ENCODE data around the gene RSAD1.

Gene RSAD1

DNA sequence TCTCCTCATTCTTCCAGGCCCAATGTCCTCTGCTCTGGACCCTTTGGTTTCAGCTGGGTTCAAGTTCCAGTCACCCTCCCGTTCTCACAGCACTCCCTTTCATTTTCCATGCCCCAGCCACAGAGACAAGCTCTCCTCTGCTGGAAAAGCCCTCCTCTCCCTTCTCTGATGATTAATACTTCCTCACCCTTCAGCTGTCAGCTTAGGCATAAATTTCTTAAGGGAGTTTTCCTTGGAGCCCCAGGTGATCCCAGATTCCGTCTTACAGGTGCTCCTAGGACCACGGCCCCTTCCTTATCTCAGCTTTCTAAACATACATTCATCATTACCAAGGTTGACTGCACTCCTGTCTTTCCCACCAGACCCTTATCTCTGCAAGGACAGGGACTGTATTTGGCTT is 20.4 kb upstream of the RSAD1 start:
- no peak for DNase-seq (ENCODE audit: low read depth in 3 of 3)

GRCh38 chr17:50458701-50459676 is 19.7 kb upstream of the RSAD1 start:
- DNase-seq (ENCODE audit: low read depth in 3 of 3), result no peak

- no peak for DNase-seq (ENCODE audit: low read depth in 3 of 3)
Observed at GRCh38 chr17:50459756-50460155, 18.9 kb upstream of the RSAD1 start.

GRCh38 chr17:50460831-50461526 is 17.7 kb upstream of the RSAD1 start:
- DNase-seq (ENCODE audit: low read depth in 3 of 3), result no peak

DNA sequence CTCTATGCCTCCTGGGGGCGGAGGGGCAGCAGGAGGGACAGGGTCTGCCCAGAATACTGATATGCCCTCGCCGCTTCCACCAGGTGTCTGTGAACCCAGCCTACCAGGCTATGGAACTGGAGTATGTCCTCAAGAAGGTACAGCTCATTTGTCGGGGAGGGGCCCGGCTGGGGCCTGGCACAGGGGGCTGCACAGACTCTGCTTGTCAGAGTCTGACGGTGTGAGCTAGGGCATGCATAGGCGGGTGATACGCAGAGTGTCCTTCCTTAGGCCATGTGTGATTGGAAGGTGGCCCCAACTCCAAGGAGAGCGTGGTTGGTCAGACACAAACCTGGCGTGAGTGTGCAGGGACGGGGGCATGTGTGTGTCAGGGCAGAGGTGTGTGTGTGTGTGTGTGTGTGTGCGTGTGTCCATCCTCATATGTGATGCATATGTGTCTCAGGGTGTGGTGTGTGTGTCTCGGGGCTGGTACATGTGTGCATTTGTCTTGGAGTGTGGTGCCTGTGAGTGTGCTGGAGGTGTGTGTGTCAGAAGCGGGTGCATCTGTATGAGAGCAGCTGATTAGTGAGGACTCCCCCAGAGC is 17.0 kb upstream of the RSAD1 start:
- no peak for DNase-seq (ENCODE audit: low read depth in 3 of 3)

GRCh38 chr17:50462446-50462845 is 16.2 kb upstream of the RSAD1 start:
- DNase-seq (ENCODE audit: low read depth in 3 of 3), result no peak

GRCh38 chr17:50464121-50464520 is 14.5 kb upstream of the RSAD1 start:
- no peak for DNase-seq (ENCODE audit: low read depth in 3 of 3)

- DNase-seq (ENCODE audit: low read depth in 3 of 3), result no peak
Observed at GRCh38 chr17:50464736-50465135, 13.9 kb upstream of the RSAD1 start.

GRCh38 chr17:50465171-50465570 is 13.5 kb upstream of the RSAD1 start:
- no peak for DNase-seq (ENCODE audit: low read depth in 3 of 3)

- no peak for DNase-seq (ENCODE audit: low read depth in 3 of 3)
Observed at GRCh38 chr17:50465635-50466034, 13.0 kb upstream of the RSAD1 start.

DNA sequence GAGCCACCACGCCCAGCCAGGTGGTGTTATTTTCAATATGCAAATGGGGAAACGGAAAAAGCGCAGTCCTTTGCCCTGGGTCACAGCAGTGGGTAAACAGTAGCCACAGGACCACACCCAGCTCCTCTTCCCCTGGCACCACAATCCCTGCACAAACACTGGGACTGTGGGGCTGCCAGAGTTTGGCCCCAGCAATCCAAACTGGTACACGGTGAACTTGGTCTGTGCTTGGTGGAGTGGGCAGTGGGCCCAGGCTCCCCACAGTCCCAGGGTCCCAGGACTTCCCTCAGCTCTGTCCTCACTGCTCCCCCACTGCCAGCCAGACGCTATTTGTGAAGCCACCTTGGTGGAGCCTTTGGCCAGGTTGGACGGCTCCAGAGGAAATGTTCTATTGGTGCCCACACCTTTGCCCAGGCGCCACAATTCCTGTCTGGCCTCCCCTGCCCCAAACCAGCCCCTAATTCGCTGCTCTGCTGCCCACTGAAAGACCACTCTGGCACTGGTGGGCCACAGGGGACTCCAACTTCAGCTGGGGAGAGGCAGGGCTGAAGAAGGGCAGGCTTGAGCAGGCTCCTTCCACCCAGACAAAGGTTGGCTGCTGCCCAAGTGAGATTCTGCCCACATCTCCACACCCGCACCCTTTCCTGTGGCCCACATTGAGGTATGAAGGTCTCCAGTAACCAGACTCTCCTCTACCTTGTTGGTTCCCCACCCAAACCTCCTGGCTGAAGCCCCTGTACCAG is 12.1 kb upstream of the RSAD1 start:
- no peak for DNase-seq (ENCODE audit: low read depth in 3 of 3)

GRCh38 chr17:50467114-50467854 is 11.4 kb upstream of the RSAD1 start:
- DNase-seq (ENCODE audit: low read depth in 3 of 3), result no peak

DNA sequence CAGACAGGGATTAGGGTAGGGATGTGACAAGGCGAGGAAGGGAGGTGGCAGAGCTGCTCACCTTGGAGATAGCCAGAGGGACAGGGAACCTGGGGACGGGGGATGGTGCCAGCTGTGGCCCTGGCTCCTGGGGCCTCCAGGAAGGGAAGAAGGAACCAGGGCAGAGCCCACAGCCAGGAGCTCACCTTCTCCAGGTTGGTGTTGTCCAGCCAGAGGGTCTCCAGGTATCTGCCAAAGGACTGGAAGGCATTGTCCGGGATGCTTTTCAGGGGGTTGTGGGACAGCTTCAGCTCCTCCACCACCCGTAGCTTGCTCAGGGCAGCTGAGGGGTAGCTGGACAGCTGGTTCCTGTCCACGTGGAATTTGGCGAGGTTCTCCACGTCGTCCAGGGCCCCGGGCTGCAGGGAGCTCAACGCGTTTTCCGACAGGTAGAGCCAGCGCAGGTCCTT is 10.8 kb upstream of the RSAD1 start:
- DNase-seq (ENCODE audit: low read depth in 3 of 3), result no peak

DNA sequence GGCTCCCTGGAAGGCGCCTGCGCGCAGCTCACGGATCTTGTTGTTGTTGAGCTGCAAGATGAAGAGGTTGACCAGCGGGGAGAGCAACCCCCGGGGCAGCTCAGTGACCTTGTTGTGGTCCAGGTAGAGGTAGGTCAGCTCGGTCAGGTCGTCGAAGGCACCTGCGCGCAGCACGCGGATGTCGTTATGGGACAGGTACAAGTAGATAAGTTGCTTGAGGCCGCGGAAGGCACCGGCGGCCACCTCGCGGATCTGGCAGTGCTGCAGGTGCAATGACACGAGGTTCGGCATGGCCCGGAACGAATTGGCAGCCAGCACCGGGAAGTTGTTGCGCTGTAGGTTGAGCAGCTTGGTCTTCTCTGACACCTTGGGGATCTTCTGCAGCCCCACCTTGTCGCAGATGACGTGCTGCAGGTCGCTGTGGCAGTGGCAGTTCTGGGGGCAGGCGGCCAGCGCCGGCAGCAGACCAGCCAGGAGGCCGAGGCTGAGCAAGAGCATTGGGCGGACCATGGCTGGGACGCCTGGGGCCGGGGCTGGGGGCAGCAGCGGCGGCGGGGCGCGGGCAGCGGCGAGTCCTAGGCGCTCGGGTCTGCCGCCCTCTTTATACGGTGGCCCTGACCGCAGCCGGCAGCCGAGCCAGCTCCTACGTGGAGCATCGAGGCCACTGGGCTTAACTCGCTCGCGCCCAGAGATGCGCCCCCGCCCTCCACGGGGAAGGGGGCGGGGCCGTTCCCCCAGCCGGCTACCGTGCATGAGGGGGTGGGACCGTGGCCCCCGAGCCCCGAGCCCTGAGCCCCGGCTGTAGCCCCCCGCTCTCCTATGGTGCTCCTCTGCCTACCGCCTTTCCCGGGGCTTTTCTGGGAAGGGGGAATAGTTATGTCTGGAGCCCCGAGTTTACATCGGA is 10.1 kb upstream of the RSAD1 start, which contains the start of gene CHAD:
CHAD (minus strand) TSS at position 577 of the 904 bp plus-strand sequence; CDS start at position 510, 67 bp downstream.
- DNase-seq (ENCODE audit: low read depth in 3 of 3), result no peak

DNA sequence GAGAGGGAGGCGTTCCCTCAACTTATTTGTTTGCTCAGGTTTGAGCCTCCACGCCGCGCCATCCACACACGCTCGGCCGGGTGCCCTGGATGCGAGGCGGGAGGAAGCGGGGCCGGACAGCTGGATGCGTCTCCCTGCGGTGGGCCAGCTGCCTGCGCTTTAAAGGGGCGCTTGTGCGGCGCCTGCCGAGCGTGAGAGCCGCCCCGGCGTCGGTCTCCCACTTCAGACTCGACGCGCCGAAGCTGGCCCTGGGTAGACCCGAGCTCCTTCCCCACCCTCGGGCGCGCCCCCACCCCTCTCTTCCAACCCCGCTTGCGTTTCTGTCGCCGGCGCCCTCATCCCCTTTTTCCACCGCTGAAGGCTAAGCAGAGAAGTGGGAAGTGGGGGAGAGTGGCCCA is 9.5 kb upstream of the RSAD1 start:
- DNase-seq (ENCODE audit: low read depth in 3 of 3), result no peak

- DNase-seq (ENCODE audit: low read depth in 3 of 3), result no peak
Observed at GRCh38 chr17:50469671-50470305, 8.9 kb upstream of the RSAD1 start.

DNA sequence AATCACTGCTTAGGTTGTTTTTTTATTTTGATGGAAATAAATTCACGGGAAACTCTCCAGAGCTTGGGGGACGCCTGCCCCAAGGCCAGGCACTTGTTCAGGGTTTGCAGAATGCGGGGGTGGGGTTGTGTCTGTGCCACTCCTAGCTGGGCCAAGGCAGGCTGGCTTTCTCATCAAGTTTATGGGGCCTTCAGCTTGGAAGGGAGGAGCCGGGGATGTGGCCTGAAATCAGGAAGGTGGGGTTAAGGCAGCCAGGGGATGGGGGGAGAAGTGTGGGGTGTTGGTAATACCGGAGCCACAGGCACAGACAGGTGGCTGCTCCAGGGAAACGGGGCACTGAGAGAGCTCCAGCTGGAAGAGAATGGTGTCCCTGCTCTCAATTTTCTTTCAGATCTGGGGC is 8.2 kb upstream of the RSAD1 start:
- no peak for DNase-seq (ENCODE audit: low read depth in 3 of 3)

- DNase-seq (ENCODE audit: low read depth in 3 of 3), result no peak
Observed at GRCh38 chr17:50471009-50471905, 7.4 kb upstream of the RSAD1 start.
